Parathyroid adenoma (tissue), 2 donors: ENCODE data around the gene CLDN4.
A peak's percentile ranks its signal among the peaks of the same experiment; 100 is the strongest.

Source experiments
- H2AFZ ChIP-seq: fragments of 300-600 bp; sonication (generic); one replicate; pipeline ENCODE4 v1.7.0; 2017; ENCODE audit warnings: antibody characterized with exemption, mild to moderate bottlenecking
- H3K27ac ChIP-seq: fragments of 300-600 bp; sonication (generic); one replicate; pipeline ENCODE4 v1.7.0; 2017
- H3K27me3 ChIP-seq: fragments of 300-600 bp; sonication (generic); one replicate; pipeline ENCODE4 v1.7.0; 2017; ENCODE audit warnings: low read length; ENCODE audit not compliant: control insufficient read depth, insufficient read depth
- H3K36me3 ChIP-seq: fragments of 300-600 bp; sonication (generic); one replicate; pipeline ENCODE4 v1.7.0; 2017; ENCODE audit warnings: low read length; ENCODE audit not compliant: control insufficient read depth, insufficient read depth
- H3K4me1 ChIP-seq: fragments of 300-600 bp; sonication (generic); one replicate; pipeline ENCODE4 v1.7.0; 2017; ENCODE audit warnings: control low read depth
- H3K4me2 ChIP-seq: fragments of 300-600 bp; sonication (generic); one replicate; pipeline ENCODE4 v1.7.0; 2017; ENCODE audit warnings: low read length
- H3K4me3 ChIP-seq: fragments of 300-600 bp; sonication (generic); one replicate; pipeline ENCODE4 v1.7.0; 2017; ENCODE audit warnings: low read depth, low read length
- H3K79me2 ChIP-seq: fragments of 300-600 bp; sonication (generic); one replicate; pipeline ENCODE4 v1.7.0; 2017; ENCODE audit warnings: control low read depth
- H3K9ac ChIP-seq: fragments of 300-600 bp; sonication (generic); one replicate; pipeline ENCODE4 v1.7.0; 2017; ENCODE audit warnings: mild to moderate bottlenecking
- H3K9me3 ChIP-seq: fragments of 300-600 bp; sonication (generic); one replicate; pipeline ENCODE4 v1.7.0; 2017; ENCODE audit warnings: low read length; ENCODE audit not compliant: control insufficient read depth
- TF ChIP-seq, protein P1 (sequence below): fragments of 300-600 bp; sonication (generic); IDR thresholded peaks from one replicate; pipeline ENCODE4 v1.7.0; 2017; ENCODE audit warnings: antibody characterized with exemption, mild to moderate bottlenecking
- donor health status: primary hyperparathyroidism.

Gene CLDN4

GRCh38 chr7:73876361-73876760 is 45.6 kb downstream of the CLDN4 start:
- Histone ChIP-seq H3K4me3 (no peak overlapping the region), H2AFZ (no peak overlapping the region), H3K4me1 (no peaks in the 10 kb centered on the region), H3K36me3 (no peaks in the 10 kb centered on the region), H3K9me3 (no peaks in the 10 kb centered on the region), H3K4me2 (no peak overlapping the region), H3K9ac (no peak overlapping the region), H3K79me2 (no peaks in the 10 kb centered on the region), H3K27ac (no peak overlapping the region), H3K27me3 (no peaks in the 10 kb centered on the region)
- TF ChIP-seq, protein P1, sequence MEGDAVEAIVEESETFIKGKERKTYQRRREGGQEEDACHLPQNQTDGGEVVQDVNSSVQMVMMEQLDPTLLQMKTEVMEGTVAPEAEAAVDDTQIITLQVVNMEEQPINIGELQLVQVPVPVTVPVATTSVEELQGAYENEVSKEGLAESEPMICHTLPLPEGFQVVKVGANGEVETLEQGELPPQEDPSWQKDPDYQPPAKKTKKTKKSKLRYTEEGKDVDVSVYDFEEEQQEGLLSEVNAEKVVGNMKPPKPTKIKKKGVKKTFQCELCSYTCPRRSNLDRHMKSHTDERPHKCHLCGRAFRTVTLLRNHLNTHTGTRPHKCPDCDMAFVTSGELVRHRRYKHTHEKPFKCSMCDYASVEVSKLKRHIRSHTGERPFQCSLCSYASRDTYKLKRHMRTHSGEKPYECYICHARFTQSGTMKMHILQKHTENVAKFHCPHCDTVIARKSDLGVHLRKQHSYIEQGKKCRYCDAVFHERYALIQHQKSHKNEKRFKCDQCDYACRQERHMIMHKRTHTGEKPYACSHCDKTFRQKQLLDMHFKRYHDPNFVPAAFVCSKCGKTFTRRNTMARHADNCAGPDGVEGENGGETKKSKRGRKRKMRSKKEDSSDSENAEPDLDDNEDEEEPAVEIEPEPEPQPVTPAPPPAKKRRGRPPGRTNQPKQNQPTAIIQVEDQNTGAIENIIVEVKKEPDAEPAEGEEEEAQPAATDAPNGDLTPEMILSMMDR = no peak

DNA sequence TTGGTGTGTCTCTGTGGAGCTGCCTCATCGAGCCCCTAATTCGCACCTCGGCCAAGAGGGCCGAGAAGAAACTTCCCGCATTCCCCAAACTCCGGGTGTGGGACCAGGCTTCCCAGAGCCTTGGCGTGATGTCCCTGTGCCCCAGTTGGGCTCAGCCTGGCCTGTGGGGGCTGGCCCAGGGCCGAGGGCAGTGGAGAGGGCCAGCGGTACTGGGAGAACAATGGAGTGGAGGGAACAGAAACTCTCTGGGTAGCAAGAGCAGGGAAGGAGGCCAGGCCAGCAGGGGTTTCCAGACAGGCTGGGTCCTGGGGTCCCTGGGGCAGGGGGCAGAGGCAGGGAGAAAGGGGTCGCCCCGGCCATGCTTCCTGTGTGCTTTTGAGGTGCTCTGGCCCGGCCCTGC is 46.2 kb downstream of the CLDN4 start:
- Histone ChIP-seq H3K9me3 (no peaks in the 10 kb centered on the region), H3K4me2 (no peak overlapping the region), H3K36me3 (no peaks in the 10 kb centered on the region), H2AFZ (no peak overlapping the region), H3K4me1 (no peaks in the 10 kb centered on the region), H3K4me3 (no peak overlapping the region), H3K27ac (no peak overlapping the region), H3K79me2 (no peaks in the 10 kb centered on the region), H3K27me3 (no peaks in the 10 kb centered on the region), H3K9ac (no peak overlapping the region)
- TF ChIP-seq, protein P1 = no peak

- Histone ChIP-seq H3K79me2 (no peaks in the 10 kb centered on the region), H3K4me1 (no peaks in the 10 kb centered on the region), H3K27ac (peak overlapping the region; percentile 15), H3K27me3 (no peaks in the 10 kb centered on the region), H3K9ac (no peak overlapping the region), H2AFZ (no peak overlapping the region), H3K9me3 (no peaks in the 10 kb centered on the region), H3K4me2 (no peak overlapping the region), H3K4me3 (no peak overlapping the region), H3K36me3 (no peaks in the 10 kb centered on the region)
- TF ChIP-seq, protein P1 = no peak
Observed at GRCh38 chr7:73879977-73880681, 49.3 kb downstream of the CLDN4 start.

DNA sequence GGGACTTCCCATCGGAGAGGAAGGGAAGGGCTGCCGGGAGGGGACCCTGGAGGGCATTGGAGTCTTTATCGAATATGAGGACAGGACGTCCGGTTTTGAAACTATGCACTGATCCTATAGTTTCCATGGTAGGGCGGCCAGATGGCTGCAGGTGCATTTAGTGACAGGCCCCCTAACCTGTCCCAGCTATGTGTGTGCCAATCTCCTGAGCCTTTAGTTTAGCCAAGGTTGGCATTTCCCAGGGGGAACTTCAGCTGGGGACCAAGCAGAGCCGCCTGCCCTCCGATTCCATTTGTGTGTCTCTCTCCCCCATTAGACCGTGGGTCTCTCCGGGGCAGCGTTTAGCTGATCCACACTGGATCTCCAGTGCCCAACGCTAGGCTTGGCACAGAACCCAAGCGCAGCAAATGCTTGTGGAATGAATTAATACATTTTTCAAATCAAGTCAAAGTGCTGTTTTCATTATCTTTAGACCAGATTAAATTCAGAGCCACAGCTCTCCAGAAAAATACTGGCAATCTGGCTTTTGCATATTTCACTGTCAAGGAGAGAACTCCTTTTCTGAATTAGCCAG is 50.0 kb downstream of the CLDN4 start:
- H3K79me2 ChIP-seq = no peaks in the 10 kb centered on the region
- TF ChIP-seq, protein P1 = no peak
- H3K9ac ChIP-seq = no peak overlapping the region
- no peak overlapping the region for H3K4me3 ChIP-seq
- H3K4me1 ChIP-seq = no peaks in the 10 kb centered on the region
- no peaks in the 10 kb centered on the region for H3K36me3 ChIP-seq
- H3K27ac ChIP-seq = no peak overlapping the region
- H3K4me2 ChIP-seq = no peak overlapping the region
- no peaks in the 10 kb centered on the region for H3K27me3 ChIP-seq
- H3K9me3 ChIP-seq = no peaks in the 10 kb centered on the region
- H2AFZ ChIP-seq = no peak overlapping the region
